ENCODE results near the gene HERC3.

- no peak for TF ChIP-seq POLR2A (IDR thresholded peaks at IDR 0.05)
- no peak for TF ChIP-seq CTCF (IDR thresholded peaks at IDR 0.05)
- TF ChIP-seq EP300 (IDR thresholded peaks at IDR 0.05), result no peak
- no peak for TF ChIP-seq POLR2AphosphoS5 (IDR thresholded peaks at IDR 0.05)
Observed at GRCh38 chr4:88718098-88718497, 125.8 kb downstream of the HERC3 start.

Measured in gastroesophageal sphincter (tissue), 3 donors.